Measurements from ENCODE around the gene TMEM134. TPM values are rescaled to one million over a fixed set of nuclear protein-coding genes. Genes with fewer than 3 reads are reported as not detected.
A peak's percentile ranks its signal among the peaks of the same experiment; 100 is the strongest.

Gene TMEM134
- total and polyA plus RNA-seq, 9 of the 15 experiments (the other 6 are each of a cell fraction or from before 2014, with no cell fraction given): 0.63 to 48.4 (median 10.7) TPM

DNA sequence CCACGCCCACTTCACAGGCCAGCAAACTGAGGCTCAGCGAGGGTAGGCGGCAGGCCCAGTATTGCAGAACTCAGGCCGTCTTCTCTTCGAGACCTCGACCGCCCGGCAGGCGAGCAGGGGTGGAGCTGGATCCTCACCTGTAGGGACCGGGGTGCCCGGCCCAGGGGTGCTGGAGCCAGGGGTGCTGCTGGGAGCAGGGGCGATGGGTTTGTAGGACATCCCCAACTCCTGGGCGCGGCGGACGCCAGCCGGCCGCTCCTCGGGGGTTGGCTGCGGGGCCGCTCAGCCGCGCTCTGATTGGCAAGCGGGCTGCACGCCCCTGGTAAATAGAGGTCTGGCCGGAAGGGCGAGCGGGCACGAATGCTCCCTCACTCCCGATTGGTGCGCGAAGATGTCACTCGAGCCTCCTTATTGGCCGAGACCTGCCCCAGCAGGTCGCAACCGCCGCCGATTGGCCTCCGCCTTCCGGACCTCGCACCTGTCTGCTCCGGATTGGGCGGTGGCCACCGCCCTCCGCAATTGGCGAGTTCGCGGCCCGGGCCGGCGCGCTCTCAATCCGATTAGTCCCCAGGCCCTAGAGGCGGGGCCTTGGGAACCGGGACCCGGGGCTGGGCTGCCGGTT, 38.9 kb upstream of the TMEM134 start, which contains the start of gene CDK2AP2 (continued):
- TF ChIP-seq SMARCA5 (IDR thresholded peaks at IDR 0.05) (peak; percentile 99), MYC (IDR thresholded peaks at IDR 0.05; ENCODE audit: low read depth, low read length) (no peak), MYC (CRISPR knock-in tag; IDR thresholded peaks at IDR 0.05; ENCODE audit: borderline replicate concordance, low read depth) (peak; percentile 22; the same call in 1 of the 2 replicates), GABPA (tag; conservative IDR thresholded peaks at IDR 0.05; ENCODE audit: low read depth) (peak; percentile 87), KLF13 (tag; IDR thresholded peaks at IDR 0.05; ENCODE audit: borderline replicate concordance, low read depth) (peak; percentile 88; the same call in 1 of the 2 replicates), NEUROD1 (IDR thresholded peaks at IDR 0.05; ENCODE audit: borderline replicate concordance, low read depth, low read length, partially characterized antibody) (peak; percentile 99), ZNF212 (CRISPR knock-in tag; IDR thresholded peaks at IDR 0.05) (0 out of 2 replicates have a peak, but pooled peaks have one; percentile 70), CHD2 (IDR thresholded peaks at IDR 0.05; ENCODE audit: low read depth, low read length) (peak; percentile 94), MEIS2 (IDR thresholded peaks at IDR 0.05; ENCODE audit: partially characterized antibody) (peak; percentile 24), ZBTB8A (IDR thresholded peaks at IDR 0.05; ENCODE audit: partially characterized antibody) (no peak), ZNF445 (CRISPR knock-in tag; IDR thresholded peaks at IDR 0.05; ENCODE audit: low read depth) (no peak), PHF21A (IDR thresholded peaks at IDR 0.05; ENCODE audit: borderline replicate concordance, low read depth) (peak; percentile 61), KLF16 (IDR thresholded peaks at IDR 0.05) (no peak), ZSCAN32 (CRISPR knock-in tag; IDR thresholded peaks at IDR 0.05) (no peak), ETV6 (IDR thresholded peaks at IDR 0.05; ENCODE audit: borderline replicate concordance in 1 of 2, low read depth in 2 of 2, low read length in 1 of 2) (no peak), ETV6 (CRISPR knock-in tag; IDR thresholded peaks at IDR 0.05; ENCODE audit: borderline replicate concordance) (peak; percentile 88; the same call in 1 of the 2 replicates)
- TF ChIP-seq, protein P1, sequence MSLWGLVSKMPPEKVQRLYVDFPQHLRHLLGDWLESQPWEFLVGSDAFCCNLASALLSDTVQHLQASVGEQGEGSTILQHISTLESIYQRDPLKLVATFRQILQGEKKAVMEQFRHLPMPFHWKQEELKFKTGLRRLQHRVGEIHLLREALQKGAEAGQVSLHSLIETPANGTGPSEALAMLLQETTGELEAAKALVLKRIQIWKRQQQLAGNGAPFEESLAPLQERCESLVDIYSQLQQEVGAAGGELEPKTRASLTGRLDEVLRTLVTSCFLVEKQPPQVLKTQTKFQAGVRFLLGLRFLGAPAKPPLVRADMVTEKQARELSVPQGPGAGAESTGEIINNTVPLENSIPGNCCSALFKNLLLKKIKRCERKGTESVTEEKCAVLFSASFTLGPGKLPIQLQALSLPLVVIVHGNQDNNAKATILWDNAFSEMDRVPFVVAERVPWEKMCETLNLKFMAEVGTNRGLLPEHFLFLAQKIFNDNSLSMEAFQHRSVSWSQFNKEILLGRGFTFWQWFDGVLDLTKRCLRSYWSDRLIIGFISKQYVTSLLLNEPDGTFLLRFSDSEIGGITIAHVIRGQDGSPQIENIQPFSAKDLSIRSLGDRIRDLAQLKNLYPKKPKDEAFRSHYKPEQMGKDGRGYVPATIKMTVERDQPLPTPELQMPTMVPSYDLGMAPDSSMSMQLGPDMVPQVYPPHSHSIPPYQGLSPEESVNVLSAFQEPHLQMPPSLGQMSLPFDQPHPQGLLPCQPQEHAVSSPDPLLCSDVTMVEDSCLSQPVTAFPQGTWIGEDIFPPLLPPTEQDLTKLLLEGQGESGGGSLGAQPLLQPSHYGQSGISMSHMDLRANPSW (CRISPR knock-in tag; IDR thresholded peaks at IDR 0.05): peak; percentile 91; the same call in 1 of the 2 replicates
- TF ChIP-seq, protein P2, sequence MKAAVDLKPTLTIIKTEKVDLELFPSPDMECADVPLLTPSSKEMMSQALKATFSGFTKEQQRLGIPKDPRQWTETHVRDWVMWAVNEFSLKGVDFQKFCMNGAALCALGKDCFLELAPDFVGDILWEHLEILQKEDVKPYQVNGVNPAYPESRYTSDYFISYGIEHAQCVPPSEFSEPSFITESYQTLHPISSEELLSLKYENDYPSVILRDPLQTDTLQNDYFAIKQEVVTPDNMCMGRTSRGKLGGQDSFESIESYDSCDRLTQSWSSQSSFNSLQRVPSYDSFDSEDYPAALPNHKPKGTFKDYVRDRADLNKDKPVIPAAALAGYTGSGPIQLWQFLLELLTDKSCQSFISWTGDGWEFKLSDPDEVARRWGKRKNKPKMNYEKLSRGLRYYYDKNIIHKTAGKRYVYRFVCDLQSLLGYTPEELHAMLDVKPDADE (conservative IDR thresholded peaks at IDR 0.05; ENCODE audit: control insufficient read depth, low read depth, low read length): peak; percentile 49; the same call in 1 of the 2 replicates
- TF ChIP-seq, protein P3, sequence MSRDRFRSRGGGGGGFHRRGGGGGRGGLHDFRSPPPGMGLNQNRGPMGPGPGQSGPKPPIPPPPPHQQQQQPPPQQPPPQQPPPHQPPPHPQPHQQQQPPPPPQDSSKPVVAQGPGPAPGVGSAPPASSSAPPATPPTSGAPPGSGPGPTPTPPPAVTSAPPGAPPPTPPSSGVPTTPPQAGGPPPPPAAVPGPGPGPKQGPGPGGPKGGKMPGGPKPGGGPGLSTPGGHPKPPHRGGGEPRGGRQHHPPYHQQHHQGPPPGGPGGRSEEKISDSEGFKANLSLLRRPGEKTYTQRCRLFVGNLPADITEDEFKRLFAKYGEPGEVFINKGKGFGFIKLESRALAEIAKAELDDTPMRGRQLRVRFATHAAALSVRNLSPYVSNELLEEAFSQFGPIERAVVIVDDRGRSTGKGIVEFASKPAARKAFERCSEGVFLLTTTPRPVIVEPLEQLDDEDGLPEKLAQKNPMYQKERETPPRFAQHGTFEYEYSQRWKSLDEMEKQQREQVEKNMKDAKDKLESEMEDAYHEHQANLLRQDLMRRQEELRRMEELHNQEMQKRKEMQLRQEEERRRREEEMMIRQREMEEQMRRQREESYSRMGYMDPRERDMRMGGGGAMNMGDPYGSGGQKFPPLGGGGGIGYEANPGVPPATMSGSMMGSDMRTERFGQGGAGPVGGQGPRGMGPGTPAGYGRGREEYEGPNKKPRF (IDR thresholded peaks at IDR 0.05; ENCODE audit: low read depth, low read length): no peak
- TF ChIP-seq, protein P4, sequence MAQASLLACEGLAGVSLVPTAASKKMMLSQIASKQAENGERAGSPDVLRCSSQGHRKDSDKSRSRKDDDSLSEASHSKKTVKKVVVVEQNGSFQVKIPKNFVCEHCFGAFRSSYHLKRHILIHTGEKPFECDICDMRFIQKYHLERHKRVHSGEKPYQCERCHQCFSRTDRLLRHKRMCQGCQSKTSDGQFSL (CRISPR knock-in tag; IDR thresholded peaks at IDR 0.05): 0 out of 2 replicates have a peak, but pooled peaks have one; percentile 45
- TF ChIP-seq, protein P4 (tag; IDR thresholded peaks at IDR 0.05): no peak

All from K562 (cell line).